ENCODE results near the gene PTPRN2. TPM values are rescaled to one million over a fixed set of nuclear protein-coding genes. Genes with fewer than 3 reads are reported as not detected.

The PTPRN2 gene
- total RNA-seq, 1 donor from 2014 or later, result 11.4 TPM

DNA sequence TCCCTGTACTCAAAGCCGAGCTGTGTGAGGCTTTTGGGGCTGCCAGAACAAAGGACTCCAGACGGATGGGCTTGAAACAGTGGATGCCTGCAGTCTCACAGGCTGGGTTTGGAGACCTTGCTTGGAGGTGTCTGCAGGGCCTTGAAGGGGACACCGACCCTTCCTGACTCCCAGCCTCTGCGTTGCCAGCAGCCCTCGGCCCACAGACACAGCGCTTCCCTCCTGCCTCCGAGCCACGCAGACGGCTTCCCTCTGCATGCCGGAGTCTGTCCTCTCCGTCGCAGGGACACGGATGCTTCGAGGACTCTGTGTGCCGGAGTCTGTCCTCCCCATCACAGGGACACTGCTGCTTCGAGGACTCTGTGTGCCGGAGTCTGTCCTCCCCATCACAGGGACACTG is 726.1 kb downstream of the PTPRN2 start:
- H3K9me3 Mint-ChIP-seq (ENCODE audit: low read depth), result no peaks in the 10 kb centered on the region

DNA sequence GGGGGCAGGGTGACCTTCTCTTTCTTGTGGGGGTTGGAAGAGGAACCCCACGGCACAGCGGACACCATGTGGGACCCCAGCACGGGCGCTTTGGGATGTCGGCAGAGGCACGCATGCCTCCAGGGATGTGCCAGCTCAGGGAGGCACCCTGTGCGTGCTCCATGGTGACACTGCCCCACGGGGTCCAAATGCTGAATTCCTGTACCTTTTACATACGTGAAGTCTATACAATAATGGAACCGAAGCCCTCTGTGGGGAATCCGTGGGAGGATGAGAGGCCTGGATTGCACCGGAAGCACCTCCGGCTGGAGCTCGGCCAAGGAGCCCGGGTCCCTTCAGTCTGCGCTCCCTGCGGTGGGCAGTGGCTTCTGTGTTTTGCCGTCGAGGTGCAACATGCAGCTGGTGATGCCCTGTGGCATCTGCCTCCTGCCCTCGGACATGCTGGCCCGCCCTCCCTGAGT is 726.6 kb downstream of the PTPRN2 start:
- Mint-ChIP-seq H3K27ac (no peak overlapping the region), H3K36me3 (ENCODE audit: insufficient read depth) (no peaks in the 10 kb centered on the region), H3K9me3 (ENCODE audit: low read depth) (no peaks in the 10 kb centered on the region), H3K4me3 (ENCODE audit: low read depth) (no peak overlapping the region), H3K4me1 (ENCODE audit: low read depth) (peaks cover 8% of the 10 kb centered on the region), H3K27me3 (peaks cover 27% of the 10 kb centered on the region)
- TF ChIP-seq, protein P1, sequence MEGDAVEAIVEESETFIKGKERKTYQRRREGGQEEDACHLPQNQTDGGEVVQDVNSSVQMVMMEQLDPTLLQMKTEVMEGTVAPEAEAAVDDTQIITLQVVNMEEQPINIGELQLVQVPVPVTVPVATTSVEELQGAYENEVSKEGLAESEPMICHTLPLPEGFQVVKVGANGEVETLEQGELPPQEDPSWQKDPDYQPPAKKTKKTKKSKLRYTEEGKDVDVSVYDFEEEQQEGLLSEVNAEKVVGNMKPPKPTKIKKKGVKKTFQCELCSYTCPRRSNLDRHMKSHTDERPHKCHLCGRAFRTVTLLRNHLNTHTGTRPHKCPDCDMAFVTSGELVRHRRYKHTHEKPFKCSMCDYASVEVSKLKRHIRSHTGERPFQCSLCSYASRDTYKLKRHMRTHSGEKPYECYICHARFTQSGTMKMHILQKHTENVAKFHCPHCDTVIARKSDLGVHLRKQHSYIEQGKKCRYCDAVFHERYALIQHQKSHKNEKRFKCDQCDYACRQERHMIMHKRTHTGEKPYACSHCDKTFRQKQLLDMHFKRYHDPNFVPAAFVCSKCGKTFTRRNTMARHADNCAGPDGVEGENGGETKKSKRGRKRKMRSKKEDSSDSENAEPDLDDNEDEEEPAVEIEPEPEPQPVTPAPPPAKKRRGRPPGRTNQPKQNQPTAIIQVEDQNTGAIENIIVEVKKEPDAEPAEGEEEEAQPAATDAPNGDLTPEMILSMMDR (IDR thresholded peaks at IDR 0.05; ENCODE audit: unreplicated experiment), result no peak
- DNase-seq (ENCODE audit: low spot score, unreplicated experiment), result no peak

More for the DNA sequence above, 726.1 kb downstream of the PTPRN2 start:
- Mint-ChIP-seq H3K4me1 (ENCODE audit: low read depth) (peaks cover 8% of the 10 kb centered on the region), H3K27me3 (peaks cover 24% of the 10 kb centered on the region), H3K27ac (no peak overlapping the region), H3K4me3 (ENCODE audit: low read depth) (no peak overlapping the region), H3K36me3 (ENCODE audit: insufficient read depth) (no peaks in the 10 kb centered on the region)
- TF ChIP-seq, protein P1 (IDR thresholded peaks at IDR 0.05; ENCODE audit: unreplicated experiment), result no peak
- no peak for DNase-seq (ENCODE audit: low spot score, unreplicated experiment)

GRCh38 chr7:157860406-157860805 is 727.2 kb downstream of the PTPRN2 start:
- no peaks in the 10 kb centered on the region for H3K9me3 Mint-ChIP-seq (ENCODE audit: low read depth)
- no peak for DNase-seq (ENCODE audit: low spot score, unreplicated experiment)
- H3K36me3 Mint-ChIP-seq (ENCODE audit: insufficient read depth), result no peaks in the 10 kb centered on the region
- H3K4me3 Mint-ChIP-seq (ENCODE audit: low read depth), result no peak overlapping the region
- TF ChIP-seq, protein P1 (IDR thresholded peaks at IDR 0.05; ENCODE audit: unreplicated experiment), result no peak
- H3K27me3 Mint-ChIP-seq, result peaks cover 27% of the 10 kb centered on the region
- H3K27ac Mint-ChIP-seq, result no peak overlapping the region
- H3K4me1 Mint-ChIP-seq (ENCODE audit: low read depth), result peaks cover 11% of the 10 kb centered on the region

DNA sequence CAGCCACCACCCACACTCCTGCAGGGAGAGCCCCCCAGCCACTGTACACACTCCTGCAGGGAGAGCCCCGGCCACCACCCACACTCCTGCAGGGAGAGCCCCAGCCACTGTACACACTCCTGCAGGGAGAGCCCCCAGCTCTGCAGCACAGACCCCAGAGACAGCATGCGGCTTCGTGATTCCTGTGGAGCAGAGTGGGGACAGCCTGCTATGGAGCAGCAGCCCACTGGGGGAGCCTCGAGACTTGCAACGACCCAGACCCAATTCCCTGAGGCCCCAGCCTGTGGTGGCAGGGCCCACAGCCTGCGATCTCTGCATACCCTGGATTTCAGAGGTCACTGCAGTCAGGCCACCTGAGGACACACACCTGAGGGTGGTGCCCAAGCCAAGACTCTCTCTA is 727.7 kb downstream of the PTPRN2 start:
- Mint-ChIP-seq H3K4me3 (ENCODE audit: low read depth) (no peak overlapping the region), H3K9me3 (ENCODE audit: low read depth) (no peaks in the 10 kb centered on the region), H3K4me1 (ENCODE audit: low read depth) (peaks cover 11% of the 10 kb centered on the region), H3K27me3 (peaks cover 24% of the 10 kb centered on the region), H3K36me3 (ENCODE audit: insufficient read depth) (no peaks in the 10 kb centered on the region), H3K27ac (no peak overlapping the region)
- TF ChIP-seq, protein P1 (IDR thresholded peaks at IDR 0.05; ENCODE audit: unreplicated experiment), result peak; percentile 8
- DNase-seq (ENCODE audit: low spot score, unreplicated experiment), result no peak

DNA sequence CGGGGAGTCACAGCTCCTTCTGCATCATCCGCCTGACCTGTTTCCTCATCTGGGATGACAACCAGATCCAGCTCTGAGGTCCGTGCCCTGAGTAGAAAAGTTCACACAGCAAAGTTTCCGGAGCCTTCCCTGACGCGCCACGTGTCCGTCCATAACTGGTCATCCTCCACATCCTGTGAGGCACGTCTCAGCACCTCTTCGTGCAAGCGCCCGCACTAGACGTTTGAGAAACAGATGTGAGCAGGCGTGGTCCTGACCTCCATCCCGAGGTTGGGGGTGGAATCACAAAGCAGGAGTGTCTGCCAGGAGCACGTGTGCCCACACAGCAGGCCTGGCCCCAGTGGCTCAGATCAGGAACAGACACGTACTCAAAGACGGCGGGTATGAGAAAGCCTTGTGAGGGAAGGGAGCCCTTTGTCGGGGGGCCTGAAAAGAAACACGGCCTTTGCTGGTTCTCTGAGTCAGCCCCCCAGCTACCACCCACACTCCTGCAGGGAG is 730.0 kb downstream of the PTPRN2 start:
- Mint-ChIP-seq H3K27me3 (peaks cover 18% of the 10 kb centered on the region), H3K36me3 (ENCODE audit: insufficient read depth) (no peaks in the 10 kb centered on the region), H3K4me3 (ENCODE audit: low read depth) (no peak overlapping the region), H3K27ac (no peak overlapping the region), H3K9me3 (ENCODE audit: low read depth) (no peaks in the 10 kb centered on the region), H3K4me1 (ENCODE audit: low read depth) (peaks cover 11% of the 10 kb centered on the region)
- TF ChIP-seq, protein P1 (IDR thresholded peaks at IDR 0.05; ENCODE audit: unreplicated experiment), result no peak
- DNase-seq (ENCODE audit: low spot score, unreplicated experiment), result no peak
